HG03571 (cell line): ENCODE measurements around the gene ABRACL.

Experiments
- ATAC-seq: cut with Tn5 transposase; IDR thresholded peaks from one replicate; pipeline ENCODE4 v1.9.1; 2021; ENCODE audit not compliant: unreplicated experiment

ABRACL gene

DNA sequence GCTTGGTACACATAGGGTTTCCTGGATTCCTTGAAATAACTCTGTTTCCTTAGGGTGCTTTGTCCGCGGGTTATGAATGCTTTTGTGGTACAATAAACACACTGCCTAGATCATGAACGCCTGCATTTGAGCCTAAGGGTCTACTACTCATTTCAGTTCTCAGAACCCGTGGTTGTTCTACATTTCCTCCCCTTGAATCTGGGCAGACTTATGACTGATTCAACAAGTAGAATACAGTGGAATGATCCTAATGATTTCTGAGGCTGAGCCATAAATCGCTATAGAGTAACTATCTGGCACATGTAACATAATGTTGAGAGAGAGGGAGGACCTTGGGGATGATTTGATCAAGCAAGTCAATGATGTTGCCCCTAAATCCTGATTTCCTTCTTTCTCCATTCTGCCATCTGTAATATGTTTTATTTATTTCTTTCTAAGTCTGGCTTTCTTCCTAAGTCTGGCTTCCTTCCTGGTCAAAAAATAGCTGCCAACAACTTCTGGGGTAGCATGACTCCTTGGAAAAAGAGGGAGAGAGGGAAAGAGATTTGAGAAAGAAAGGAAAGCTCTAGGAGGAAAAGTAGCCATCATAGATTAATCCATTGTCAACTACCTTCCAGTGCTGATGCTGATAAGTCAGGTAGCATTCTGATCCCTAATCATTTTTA lies 23.0 kb downstream of the ABRACL start:
- ATAC-seq, result no peak

DNA sequence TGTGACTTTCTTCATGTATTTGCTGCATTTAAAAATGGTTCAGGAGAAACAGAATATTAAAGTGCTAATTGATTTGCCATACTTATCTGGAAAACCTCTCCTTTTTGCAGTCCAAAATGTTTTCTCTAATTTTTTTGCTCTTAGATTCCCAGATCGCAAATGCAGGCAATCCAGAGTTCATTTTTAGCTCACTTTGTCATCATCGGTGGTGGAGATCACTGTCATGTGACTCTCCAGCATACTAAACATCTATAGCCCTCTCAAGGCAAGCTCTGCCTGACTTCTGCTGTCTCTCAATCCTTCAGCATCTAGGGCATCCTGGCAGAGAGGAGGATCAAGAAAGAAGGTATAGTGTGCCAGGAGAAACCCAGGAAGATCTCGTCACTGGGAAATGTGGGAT lies 24.8 kb downstream of the ABRACL start:
- ATAC-seq, result no peak

DNA sequence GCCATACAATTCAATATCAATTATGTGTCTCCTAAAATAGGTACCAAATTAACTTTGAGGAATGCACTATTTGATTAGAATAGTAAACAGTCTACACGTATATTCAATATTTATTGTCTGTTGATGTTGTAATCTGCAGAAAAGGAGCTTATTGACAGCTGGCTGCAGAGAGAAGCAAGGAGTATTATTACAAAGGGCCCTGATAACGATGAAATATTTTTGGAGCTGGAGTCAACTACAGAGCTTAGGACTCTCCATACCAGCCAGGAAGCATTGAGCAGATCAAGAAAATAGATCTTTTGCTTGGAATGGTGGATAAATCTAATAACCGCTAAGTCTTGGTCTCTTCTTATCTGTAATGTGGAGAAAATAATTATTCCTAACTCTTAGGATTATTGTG lies 25.5 kb downstream of the ABRACL start:
- ATAC-seq, result no peak

DNA sequence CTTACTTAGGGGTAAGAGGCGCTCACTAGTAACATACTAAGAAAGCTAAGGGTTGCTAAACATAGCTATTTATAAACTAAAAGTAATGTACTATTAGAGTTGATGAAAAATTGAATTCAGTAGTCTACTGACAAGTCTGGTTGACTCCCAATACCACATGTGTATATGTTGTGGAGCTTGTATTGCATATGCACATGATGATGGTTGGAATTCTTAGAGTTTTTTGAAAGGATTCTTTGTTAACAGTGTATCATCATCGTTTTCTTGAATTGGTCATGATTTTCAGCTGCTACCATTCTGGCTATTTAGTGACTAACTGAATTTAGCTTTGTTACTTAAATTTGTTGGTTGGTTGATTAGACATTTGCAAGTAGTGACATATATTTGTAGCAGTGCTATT lies 27.2 kb downstream of the ABRACL start:
- ATAC-seq, result no peak

DNA sequence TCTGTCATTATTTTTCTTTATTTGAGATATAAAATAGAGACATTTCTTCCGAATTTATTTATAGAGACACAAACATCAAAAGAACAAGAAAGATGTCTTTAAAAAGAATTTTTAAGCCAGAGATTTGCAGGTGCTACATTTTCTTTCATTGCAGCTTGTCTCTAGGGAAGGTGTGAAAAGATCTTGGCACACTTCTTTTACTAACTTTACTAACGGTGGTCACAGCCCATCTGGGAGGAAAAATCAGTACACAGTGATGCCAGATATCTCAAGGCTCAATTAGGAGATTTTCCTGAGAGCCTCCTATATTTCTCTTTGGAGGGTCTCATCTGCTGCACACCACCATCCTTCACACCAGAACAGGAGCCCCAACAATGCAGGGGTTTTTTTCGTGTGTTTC lies 29.5 kb downstream of the ABRACL start:
- ATAC-seq, result no peak

DNA sequence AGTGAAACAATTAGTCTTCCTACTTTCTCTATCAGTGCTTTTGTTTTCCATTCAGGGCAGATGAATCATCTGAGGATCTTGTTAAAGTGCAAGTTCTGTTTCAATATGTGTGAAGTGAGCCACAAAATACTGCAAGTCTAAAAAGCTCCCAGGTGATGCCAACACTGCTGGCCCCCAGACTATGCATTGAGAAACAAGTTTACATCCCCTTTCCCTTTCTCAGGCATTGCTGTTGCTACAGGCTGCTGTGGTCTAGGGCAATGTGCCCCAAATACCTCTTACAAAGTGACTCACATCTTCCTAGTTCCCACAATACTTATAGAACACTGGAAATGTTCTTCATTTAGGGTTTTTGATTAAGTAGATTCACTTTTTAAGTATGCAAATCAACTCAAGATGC lies 31.8 kb downstream of the ABRACL start:
- ATAC-seq, result no peak

DNA sequence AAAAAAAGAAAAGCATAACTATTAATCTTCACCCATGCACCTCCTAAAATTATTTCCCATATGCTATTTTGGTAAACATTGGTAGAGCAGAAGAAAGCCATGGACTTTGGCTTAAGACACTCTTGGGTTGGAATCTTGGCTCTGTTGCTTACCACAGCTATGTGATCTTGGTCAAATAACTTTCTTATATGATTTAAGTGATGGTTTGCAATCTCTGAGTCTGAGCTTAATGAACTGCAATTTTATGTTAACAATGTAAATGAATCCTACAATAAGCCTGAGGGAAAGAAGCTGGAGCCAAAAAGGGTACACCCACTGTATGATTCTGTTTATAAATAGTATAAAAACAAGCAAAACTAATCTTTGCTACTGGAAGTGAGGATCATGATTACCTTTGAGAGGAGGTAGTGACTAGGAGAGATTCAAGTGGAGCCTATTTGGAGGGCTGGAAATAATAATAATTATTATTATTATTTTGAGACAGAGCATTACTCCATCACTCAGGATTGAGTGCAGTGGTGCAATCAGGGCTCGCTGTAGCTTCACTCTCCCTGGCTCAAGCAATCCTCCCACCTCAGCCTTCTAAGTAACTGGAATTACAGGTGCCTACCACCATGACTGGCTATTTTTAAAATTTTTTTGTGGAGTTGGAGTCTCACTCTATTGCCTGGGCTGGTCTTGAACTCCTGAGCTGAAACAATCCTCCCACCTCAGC lies 34.5 kb downstream of the ABRACL start:
- no peak for ATAC-seq

DNA sequence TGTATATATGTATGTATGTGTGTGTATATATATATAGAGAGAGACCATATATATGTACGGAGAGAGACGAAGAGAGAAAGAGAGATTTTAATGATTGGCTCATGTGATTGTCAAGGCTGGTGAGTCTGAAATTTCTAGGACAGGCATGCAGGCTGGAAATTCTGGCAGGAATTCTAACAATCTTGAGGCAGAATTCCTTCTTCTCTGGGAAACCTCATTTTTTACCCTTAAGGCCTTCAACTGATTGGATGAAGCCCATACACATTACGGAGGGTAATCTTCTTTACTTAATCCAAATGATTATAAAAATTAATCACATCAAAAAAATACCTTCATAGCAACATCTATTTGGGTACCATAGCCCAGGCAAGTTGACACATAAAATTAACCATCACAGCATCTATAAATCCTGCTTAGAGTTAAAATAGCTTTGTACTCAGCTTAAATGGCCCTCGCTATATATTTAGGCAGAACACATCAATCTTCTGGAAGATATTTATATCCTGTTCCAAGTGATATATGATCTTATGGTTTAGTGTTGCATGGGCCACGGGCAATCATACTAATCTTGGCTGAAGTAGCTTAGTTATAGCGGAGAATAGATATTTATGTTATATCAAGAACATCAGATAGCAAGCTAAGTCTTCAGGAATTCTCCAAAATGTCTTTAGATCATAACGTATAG lies 36.6 kb downstream of the ABRACL start:
- ATAC-seq, result no peak

DNA sequence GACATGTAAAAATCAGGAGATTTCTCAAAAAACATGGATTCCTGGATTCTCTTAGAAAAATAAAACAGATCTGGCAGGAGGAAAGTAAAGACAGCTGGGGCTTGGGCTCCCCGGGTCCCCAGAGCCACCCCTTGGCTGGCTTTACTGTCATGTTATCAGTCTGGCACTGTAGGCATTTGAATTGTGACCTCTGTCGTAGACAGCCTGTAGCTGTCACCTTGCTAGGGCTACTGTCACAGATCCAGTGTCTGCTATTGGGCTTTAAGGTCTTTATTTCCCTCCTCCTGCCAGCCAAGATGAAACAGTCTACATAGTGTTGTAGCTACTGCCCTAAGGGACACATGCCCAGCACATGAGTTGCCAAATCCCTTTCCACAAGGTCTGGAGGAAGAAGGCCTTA lies 37.5 kb downstream of the ABRACL start:
- no peak for ATAC-seq

DNA sequence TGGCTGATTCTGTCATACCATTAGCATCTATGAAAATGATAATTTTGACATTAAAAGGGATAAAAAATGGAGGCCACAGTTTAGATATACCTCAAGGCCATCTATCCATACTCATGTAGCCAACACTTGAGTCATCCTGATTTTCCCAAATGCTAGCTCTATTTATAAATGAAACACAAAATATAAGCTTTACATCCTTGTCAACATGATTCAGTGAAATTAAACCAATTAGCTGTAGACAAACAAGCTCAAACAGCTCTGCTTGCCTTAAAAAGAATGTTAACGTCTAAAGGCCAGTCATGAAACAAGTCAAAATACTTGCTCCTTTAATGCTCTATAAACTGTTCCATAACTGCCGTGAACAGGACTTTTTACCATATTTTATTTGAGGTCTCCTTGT lies 40.3 kb downstream of the ABRACL start:
- no peak for ATAC-seq

DNA sequence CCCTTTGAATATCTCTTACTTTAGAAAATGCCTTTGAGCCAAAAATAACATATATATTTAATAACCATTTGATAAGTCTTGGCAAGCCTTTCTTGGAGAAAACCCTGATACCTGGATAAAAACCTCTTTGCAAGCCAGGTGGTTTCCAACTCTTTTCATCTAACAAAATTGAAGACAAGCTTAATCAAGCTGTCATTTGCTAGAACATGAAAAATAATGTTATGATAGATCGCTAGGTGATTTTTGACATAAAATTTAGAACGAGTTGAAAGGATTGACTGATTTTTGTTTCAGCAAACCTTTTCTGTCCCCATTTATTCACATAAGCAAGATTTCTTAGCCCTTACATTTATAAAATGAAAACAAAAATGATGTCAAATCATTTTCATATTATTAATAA lies 44.6 kb downstream of the ABRACL start:
- ATAC-seq, result no peak

DNA sequence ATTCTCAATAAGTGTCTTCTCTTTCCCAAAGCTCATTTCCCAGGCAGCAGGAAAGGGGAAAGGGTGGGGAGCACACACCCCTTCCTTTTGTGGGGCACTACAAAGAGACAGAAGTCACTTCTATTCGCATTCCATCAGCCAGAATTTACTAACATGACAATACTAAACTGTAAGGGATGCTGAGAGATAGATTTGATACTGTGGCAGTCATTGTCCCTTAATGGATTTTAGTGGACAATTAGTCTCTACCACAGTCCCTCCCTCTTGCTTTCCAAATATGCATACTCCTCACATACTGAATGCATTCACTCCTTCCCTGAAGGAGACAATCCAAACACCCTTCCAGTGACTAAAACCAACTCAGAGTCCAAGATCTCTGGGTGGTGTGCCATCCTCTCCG lies 50.5 kb downstream of the ABRACL start:
- ATAC-seq, result no peak

DNA sequence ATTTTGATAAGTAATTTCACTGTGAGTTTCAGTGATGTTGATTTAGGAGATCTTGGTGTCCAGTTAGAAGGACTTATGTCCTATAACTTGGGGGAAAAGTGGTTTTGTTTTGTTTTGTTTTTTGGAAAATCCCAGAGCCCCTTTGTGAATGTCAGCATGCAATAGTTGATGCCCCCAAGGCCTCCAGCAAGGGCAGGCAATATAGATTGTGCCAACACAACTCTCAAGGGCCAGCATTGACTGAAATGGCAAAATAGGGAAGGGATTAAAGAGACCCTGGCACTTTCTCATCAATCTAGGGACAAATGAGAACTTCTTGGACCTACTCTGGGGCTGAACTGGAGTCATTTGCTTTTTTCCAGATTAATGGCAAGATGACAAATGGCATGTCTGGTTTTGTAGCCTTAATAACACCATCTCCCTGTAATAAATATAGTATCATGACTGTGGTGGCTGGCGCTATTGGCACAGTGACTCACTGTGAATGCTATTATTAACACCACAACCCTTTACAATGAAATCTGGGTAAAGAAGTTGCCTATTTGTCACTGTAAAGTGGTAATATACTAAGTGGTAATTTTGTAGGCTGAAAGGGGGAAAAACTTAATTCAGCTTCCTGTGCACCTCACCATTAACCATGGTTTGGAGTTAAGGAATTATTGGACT lies 51.8 kb downstream of the ABRACL start:
- ATAC-seq, result no peak

DNA sequence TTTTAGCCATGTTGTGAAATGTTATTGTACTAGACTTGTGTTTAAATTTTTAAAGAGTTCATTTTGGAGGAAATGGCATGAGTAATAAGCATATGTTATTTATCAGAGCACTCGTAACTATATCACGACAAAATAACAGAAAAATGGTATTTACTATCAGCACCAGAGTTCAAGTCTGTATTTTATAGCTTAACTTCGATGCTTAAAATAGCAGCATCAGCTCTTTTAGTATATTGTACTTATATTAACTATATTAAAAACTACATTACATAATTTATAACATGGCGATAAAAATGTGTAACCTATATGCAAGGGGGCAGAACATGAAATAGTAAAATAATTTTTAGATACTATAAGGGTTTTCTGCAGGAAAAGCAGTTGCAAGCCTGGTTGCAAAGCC lies 52.9 kb downstream of the ABRACL start:
- no peak for ATAC-seq

DNA sequence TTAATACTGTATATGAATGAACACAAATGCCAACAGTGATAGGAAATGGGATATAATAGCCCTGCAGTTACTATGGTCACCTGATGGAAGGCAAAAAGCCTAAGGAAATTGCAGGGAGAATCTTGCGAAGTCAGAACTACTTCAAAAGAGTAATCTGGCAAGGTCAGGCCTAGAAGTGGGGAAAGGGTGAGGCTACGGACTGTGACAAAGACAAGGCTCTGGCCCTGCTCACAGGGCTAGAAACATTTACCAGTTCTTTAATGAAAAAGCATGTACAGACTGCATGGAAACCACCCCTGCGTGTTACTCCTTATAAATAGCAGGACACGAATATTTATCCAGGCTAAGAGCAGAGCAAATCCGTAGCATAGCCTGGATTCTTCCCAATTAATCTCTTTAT lies 53.8 kb downstream of the ABRACL start:
- ATAC-seq, result no peak

DNA sequence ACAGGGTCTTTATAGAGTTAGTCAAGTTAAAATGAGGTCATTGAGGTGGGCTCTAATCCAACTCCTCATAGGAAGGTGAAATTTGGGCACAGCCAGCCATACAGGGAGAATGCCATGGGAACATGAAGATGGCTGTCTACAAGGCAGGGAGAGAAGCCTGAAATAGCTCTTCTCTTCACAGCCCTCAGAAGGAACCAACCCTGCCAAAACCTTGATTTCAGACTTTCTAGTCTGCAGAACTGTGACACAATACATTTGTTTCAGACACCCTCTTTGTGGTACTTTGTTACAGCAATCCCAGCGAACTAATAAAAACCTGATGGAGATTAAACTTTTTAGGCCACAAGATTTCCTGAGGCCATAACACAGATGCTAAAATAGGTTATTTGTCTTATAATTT lies 63.3 kb downstream of the ABRACL start:
- ATAC-seq, result no peak
